AG09309 (cell line): ENCODE measurements around the gene TRAF5.
"Not testable (repeated sequence)": the region's sequence is repeated elsewhere in the genome, so short reads cannot be mapped to it uniquely, and the experiment has no call there.

Experiments
- DNase-seq: peaks from one replicate; pipeline ENCODE4 v3.0.0-alpha.2; 2010; ENCODE audit warnings: low read depth
- H3K4me3 ChIP-seq: 2 replicates; pipeline ENCODE4 v1.5.1; 2011; ENCODE audit warnings: mild to moderate bottlenecking, low read depth, low read length, moderate library complexity; ENCODE audit not compliant: control insufficient read depth
- TF ChIP-seq, protein P1 (sequence below): IDR thresholded peaks from 2 replicates; pipeline ENCODE4 v1.5.1; 2011; ENCODE audit warnings: mild to moderate bottlenecking, low read depth, low read length, inconsistent platforms; ENCODE audit not compliant: insufficient read depth, control insufficient read depth; ENCODE audit errors: missing control alignments

Gene TRAF5

DNA sequence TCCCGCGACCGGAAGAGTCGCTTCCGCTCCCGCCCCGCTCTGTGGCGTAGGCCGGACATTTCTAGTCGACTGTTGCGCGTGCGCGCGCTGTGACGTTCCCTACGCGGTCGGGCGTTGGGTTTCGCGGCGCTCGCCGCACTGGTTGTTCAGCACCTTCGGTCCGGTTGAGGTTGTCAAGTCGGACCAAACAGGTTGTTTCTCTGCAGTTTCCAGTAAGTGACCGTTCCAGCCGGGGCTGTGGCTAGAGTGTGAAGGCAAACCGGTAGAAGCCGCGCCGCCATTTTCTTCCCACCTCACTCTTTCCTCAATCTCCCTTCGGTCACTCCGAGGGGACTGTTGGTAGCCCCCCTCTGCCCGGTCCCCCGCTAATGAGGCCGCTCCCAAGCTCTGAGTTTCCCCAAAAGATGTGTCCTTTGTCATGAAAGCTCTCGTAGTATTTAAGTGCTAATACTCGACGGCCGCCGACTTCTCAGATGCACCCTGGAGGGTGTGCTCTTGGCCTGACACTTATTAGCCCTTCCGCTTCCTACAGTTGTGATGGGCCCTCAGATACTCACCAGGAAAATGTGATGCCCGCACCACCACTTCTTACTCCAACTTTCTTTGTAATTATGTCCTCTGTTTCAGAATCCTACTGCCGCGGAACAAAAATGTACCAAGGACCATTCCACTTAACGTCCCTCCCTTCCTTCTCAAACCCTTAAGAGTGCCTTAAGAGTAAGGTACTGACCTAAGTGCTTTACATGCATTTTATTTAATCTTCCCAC is 56.3 kb downstream of the TRAF5 start:
- TF ChIP-seq, protein P1, sequence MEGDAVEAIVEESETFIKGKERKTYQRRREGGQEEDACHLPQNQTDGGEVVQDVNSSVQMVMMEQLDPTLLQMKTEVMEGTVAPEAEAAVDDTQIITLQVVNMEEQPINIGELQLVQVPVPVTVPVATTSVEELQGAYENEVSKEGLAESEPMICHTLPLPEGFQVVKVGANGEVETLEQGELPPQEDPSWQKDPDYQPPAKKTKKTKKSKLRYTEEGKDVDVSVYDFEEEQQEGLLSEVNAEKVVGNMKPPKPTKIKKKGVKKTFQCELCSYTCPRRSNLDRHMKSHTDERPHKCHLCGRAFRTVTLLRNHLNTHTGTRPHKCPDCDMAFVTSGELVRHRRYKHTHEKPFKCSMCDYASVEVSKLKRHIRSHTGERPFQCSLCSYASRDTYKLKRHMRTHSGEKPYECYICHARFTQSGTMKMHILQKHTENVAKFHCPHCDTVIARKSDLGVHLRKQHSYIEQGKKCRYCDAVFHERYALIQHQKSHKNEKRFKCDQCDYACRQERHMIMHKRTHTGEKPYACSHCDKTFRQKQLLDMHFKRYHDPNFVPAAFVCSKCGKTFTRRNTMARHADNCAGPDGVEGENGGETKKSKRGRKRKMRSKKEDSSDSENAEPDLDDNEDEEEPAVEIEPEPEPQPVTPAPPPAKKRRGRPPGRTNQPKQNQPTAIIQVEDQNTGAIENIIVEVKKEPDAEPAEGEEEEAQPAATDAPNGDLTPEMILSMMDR: no peak
- peak overlapping the region; percentile 81 for H3K4me3 ChIP-seq
- peak; percentile 70 for DNase-seq

GRCh38 chr1:211384524-211384923 is 57.9 kb downstream of the TRAF5 start:
- TF ChIP-seq, protein P1: no peak
- H3K4me3 ChIP-seq: no peak overlapping the region
- DNase-seq: no peak

DNA sequence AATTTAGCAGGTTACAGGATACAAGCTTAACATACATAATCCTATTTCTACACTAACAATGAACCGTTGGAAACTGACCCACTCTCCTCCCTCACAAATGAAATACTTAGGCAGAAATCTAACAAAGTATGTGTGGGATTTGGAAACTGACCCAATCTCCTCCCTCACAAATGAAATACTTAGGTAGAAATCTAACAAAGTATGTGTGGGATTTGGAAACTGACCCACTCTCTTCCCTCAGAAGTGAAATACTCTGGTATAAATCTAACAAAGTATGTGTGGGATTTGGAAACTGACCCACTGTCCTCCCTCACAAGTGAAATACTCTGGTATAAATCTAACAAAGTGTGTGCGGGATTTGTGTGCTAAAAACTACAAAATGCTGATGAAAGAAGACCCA is 60.3 kb downstream of the TRAF5 start:
- peak; percentile 72 for DNase-seq
- H3K4me3 ChIP-seq: no peak overlapping the region
- TF ChIP-seq, protein P1: no peak

DNA sequence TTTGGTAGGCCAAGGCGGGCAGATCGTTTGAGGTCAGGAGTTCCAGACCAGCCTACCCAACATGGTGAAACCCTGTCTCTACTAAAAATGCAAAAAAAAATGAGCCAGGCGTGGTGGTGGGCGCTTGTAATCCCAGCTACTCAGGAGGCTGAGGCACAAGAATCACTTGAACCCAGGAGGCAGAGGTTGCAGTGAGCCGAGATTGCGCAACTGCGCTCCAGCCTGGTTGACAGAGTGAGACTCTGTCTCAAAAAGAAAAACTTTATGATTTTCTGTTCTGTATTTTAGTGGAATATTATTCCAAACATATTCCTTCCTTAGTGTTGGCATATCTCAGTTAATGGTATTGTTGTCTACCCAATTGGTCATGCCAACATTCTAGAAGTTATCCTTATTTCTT is 64.2 kb downstream of the TRAF5 start:
- DNase-seq, H3K4me3 ChIP-seq: not testable (repeated sequence)

DNA sequence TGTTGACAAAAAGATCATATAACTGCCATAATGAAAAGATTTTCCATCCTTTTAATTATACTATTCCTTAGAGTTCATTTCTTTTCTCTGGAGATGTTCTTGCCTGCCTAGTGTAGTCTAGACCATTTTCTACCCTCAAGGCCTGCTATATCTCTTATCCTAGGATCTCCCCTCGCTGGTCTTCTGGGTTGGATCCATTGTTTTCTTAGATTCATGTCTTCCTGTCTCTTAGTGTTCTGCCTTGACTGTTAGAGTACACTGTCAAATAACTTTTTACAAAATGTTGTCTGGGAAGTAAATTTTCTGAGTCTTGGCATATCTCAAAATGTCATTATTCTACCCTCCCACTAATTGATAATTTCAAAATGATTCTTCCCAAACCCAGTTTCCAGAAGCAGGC is 66.6 kb downstream of the TRAF5 start:
- no peak for DNase-seq
- TF ChIP-seq, protein P1: no peak
- H3K4me3 ChIP-seq: no peak overlapping the region

DNA sequence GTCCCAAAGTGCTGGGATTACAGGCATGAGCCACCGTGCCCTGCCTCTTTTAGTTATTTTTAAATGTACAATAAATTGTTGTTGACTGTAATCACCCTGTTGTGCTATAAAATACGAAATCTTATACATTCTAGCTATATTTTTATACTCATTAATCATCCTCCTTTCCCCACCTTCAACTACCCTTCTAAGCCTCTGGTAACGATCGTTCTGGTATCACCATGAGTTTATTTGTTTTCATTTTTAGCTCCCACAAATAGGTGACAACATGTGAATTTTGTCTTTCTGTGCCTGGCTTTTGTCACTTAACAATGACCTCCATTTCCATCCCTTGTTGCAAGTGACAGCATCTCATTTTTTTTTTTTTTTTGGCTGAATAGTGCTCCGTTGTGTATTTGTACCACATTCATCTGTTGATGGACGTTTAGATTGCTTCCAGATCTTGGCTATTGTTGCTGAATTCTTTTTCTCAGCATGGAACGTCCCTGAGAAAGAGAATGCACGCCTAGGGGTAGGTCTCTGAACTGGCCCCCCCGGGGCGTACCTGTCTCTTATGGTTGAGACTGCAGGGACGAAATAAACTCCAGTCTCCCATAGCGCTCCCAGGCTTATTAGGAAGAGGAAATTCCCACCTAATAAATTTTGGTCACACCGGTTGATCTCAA is 71.8 kb downstream of the TRAF5 start:
- not testable (repeated sequence) for DNase-seq

GRCh38 chr1:211399851-211400393 is 73.3 kb downstream of the TRAF5 start:
- H3K4me3 ChIP-seq, DNase-seq: not testable (repeated sequence)

More for the DNA sequence above, 71.8 kb downstream of the TRAF5 start:
- not testable (repeated sequence) for H3K4me3 ChIP-seq

DNA sequence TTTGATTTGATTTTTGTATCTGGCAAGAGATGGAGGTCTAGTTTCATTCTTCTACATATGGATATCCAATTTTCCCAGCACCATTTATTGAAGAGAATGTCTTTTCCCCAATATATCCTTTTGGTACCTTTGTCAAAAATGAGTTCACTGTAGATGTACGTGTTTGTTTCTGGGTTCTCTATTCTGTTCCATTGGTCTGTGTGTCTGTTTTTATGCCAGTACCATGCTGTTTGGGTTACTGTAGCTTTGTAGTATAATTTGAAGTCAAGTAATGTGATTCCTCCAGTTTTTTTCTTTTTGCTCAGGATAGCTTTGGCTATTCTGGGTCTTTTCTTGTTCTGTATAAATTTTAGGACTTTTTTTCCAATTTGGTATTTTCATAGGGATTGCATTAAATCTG is 75.1 kb downstream of the TRAF5 start:
- not testable (repeated sequence) for H3K4me3 ChIP-seq, DNase-seq

DNA sequence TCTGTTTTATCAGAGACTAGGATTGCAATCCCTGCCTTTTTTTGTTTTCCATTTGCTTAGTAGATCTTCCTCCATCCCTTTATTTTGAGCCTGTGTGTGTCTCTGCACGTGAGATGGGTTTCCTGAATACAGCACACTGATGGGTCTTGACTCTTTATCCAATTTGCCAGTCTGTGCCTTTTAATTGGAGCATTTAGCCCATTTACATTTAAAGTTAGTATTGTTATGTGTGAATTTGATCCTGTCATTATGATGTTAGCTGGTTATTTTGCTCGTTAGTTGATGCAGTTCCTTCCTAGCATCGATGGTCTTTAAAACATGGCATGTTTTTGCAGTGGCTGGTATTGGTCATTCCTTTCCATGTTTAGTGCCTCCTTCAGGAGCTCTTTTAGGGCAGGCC is 79.5 kb downstream of the TRAF5 start:
- not testable (repeated sequence) for DNase-seq, H3K4me3 ChIP-seq

GRCh38 chr1:211407749-211408148 is 81.1 kb downstream of the TRAF5 start:
- not testable (repeated sequence) for H3K4me3 ChIP-seq, DNase-seq
